HG03575 (cell line): Measurements from ENCODE around the gene CD59.
"Not testable (repeated sequence)": the region's sequence is repeated elsewhere in the genome, so short reads cannot be mapped to it uniquely, and the experiment has no call there.

Experiments
- ATAC-seq: cut with Tn5 transposase; IDR thresholded peaks from one replicate; pipeline ENCODE4 v1.9.1; 2021; ENCODE audit not compliant: unreplicated experiment, insufficient number of reproducible peaks, low FRiP score; ENCODE audit errors: extremely low read depth

CD59 gene

DNA sequence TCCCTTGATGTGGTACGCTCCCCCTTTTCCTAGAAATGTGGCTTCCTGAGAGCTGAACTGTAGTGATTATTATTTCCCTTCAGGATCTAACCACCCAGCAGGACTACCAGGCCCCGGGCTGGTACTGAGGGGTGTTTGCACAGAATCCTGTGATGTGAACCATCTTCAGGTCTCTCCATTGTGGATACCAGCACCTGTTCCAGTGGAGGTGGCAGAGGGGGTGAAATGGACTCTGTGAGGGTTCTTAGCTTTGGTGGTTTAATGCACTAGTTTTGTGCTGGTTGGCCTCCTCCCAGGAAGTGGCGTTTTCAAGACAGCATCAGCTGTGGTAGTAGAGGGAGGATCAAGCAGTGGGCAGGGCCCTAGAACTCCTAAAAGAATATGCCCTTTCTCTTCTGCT, 54.2 kb downstream of the CD59 start:
- ATAC-seq, result no peak

DNA sequence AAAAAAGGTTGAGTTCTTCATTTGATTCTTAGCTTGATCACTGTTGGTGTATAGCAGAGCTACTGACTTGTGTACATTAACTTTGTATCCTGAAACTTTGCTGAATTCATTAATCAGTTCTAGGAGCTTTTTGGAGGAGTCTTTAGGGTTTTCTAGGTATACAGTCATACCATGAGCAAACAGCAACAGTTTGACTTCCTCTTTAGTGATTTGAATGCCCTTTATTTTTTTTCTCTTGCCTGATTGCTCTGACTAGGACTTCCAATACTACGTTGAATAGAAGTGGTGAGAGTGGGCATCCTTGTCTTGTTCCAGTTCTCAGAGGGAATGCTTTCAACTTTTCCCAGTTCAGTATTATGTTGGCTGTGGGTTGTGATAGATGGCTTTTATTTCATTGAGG, 57.6 kb downstream of the CD59 start:
- not testable (repeated sequence) for ATAC-seq

DNA sequence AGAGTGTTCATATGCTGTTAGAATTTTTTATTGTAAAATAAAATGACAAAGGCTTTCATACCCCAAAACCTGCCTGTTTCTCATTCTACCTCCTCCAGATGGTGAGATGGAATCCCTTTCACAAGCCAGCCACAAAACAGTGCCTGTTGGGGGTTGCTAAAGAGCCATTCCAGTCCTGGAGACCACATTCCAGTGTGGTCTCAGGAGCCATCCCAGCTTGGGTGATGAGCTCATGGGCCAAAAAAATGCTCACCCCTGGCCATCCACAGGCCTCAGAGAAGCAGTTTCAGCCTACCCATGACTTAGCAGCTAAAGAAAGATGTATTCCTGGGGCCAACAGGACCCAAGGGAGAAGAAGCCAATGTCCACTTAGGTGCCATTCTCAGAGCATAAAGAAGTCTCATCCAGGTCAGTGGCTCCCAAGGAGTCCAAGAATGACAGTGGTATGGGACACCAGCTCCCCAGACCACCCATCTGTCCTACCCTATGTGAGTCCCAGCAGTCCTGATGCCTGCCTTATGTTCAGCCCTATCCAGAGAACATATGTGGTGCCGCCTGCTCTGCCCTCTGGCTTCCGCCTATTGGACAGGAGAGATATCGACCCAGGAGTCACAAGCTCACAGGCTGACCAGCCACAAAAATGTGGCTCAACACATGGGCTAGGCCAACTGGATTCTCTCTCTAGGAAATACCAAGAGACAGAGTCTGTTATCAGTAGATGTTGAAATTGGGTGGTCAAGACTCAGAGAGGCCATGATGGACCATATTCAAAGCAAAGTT, 62.0 kb downstream of the CD59 start:
- no peak for ATAC-seq

DNA sequence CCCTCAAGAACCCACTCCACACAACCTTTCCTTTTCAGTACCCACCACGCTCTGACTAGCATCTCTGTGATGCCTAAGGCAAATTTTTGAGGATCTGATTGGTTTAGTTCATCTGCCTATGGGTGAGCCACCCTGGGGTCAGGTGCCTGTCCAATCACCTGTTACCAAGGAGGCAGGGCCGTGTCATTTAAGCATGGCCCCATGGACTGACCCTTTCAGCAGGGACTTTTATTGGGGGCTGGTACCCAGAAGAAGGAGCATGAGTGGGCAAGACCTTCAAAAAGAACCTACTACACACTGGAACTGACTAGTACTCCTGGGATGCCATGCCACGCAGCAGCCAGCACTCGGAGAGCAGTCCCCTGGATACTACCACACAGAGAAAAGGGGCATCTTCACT, 64.0 kb downstream of the CD59 start:
- no peak for ATAC-seq

DNA sequence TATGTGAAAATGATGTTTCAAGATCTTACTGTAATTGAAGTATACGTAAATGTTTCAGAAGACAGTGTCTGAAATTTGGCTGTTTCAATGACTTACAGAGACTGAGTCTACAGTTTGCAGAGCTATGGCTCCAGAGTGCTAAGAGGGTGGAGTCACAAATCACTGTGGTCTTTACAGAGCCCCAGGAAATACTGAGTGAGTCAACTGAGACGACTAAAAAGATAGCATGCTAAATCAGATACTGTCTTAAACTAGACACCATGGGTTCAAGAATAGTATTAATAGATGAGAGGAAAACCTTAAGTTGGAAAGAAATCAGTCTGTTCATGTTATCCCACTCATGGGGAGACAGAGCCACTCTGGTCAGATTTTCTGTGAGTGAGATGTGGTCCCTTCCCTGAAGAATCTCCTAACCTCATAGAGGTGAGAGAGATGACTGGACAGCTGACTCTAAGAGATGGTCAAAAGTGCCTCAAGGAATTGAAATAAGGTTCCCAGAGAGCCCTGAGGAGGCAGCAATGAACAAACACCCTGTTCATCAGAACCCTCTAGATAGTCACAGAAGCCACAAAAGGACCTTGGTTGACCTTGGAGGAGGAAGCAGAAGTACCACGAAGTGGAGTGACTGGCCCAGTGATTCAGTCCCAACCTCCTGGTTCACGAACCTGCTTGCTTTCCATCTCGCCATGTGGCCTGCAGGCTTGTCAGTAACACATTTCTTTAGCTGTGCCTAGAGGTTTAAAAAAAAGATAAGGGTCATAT, 65.8 kb downstream of the CD59 start:
- no peak for ATAC-seq

DNA sequence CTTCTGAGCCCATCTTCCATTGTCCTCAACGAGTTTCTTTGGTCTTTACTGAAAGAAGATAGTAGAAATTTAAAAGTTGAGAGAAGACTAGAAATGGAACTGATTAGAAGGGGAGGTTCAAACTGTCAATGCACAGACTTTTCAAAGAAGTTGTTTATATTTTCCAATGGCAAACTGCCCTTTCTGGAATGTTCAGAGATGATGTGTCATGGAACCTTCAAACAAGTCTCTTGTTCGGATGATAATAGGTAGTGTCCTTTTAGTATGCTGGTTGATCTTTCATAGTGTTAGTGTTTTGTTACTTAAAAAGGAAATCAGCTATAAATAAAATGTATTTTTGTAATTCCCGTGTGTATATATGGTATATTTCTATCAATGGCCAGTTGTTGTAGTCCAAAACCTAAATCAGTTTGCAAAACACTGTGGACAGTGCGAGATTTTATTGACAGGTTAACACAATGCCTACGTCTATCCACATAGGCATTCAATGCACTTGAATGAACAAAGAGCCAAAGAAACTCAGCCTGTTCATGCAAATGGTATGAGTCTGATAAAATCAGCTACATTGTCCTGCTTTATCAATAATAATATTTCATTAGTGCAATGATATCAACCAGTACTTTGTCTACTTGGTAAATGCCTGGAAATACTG, 66.5 kb downstream of the CD59 start:
- no peak for ATAC-seq

DNA sequence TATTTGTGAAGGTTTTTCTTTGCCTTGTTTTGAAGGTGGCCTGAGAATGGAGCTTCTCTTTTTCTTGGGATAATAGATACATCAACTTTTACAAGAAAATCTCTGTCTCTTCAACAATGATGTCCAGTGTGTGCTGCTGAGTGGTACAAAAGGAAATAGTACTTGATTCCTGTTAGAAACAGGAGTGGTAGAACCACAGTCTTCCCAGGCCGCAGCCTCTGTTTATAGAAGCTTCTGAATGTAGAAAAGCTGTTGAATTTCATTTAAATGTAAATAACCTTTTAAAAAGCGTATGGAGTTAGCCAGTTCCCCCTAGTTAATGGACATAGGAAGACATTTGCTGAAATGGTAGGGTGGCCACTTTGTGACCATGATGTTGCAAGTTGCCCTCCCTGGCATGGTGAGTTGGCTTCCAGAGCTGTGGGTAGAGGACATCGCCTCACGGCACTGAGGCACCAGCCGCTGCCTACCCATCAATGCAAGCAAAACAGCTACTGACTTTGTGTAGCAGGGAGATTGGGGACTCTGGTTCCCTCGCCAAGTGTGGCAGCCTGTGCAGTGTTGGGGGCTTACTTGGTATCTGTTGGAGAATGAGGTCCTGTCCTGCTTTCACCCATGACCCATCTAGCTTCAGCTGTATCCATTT, 67.1 kb downstream of the CD59 start:
- ATAC-seq, result no peak

DNA sequence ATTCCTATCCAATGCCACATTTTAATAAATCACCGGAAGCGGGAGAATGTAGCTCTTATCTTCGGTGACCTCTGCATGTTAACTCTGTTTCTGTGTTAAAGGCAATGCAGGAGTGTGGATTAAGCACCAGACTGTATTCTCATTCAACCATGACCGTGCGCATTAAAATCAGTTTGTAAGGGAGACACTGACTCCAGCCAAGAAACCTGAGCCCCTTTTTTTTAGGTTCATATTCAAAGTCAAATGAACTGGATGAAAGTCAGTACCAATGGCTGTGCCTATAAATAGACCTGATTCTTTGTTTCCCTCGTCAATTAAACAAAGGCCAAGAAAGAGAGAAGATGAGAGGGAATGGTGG, 67.8 kb downstream of the CD59 start:
- ATAC-seq, result no peak

DNA sequence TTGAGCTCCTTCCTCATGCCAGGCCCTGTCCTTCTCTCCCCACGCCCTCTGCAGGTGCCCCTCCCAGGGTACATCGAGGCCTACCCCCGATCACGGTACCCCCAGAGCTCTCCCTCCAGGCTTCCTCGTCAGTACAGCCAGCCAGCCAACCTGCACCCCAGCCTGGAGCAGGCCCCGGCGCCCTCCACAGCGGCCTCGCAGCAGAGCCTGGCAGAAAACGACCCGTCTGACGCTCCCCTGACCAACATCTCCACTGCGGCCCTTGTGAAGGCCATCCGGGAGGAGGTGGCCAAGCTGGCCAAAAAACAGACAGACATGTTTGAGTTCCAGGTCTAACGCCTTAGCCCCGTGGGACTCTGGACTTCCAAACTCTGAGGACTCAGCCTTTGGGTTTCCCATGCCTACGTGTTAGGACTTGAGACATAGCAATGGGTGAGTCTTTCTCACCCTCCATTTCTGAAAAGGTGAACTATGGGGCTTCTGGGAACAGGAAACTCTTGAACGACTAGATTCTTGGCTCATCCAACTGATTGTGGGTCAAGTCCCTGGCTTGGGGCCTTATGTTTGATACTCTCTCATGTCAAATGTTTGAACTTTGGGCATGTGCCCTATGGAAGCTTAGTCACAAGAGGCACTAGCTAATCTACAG, 68.3 kb downstream of the CD59 start:
- no peak for ATAC-seq

DNA sequence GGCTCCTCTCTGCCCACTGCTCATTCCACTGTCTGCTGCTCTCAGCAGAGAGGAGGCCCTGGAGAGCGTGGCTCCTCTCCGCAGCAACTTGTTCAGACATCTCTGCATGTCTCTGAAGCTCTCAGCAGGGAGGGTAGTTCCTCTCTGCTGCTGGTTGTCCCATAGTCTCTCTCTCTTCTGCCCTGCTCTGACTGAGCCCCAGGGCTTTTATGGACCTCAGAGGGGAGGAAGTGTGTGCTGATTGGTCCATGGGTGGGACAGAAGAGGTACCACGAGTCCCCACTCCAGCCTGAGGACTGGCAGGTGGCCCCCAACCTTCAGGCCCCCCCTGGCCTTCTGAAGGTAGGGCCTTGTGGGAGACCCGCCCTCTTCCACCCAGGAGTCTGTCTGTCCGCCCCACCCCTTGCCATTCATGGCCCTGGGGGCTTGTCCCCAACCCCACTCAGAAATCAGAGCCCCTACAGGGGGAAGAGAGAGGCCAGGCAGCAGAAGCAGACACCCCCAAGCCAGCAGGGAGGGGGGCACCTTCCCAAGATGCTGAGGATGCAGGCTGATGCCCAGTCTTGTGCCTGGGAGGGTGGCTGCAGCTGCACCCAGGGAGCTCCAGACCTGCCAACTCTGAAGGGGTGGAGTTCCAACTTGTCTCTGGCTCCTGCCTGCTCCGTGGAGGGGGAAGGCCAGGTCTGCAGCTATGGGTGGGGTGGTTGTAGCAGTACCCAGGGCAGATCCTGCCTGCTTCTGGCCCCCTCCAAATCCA, 70.7 kb downstream of the CD59 start:
- no peak for ATAC-seq

DNA sequence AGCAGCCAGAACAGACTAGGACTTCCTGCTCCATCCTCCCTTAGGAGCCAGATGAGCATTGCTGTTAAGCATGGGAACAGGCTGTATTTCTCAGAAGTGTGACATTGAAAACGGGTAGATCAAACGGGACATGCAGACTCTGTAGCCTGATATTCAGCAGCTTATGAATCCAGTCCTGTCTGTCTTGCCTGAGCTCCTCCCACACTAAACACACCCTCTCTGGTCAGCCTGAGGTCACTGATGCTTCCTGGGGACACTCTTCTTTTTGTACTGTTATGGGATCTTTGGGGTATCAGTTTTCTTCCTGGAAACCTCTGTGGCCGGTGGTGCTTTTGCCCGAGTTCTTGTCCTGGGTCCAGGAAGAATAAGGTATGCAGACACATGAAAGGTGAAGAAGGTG, 71.4 kb downstream of the CD59 start:
- no peak for ATAC-seq

DNA sequence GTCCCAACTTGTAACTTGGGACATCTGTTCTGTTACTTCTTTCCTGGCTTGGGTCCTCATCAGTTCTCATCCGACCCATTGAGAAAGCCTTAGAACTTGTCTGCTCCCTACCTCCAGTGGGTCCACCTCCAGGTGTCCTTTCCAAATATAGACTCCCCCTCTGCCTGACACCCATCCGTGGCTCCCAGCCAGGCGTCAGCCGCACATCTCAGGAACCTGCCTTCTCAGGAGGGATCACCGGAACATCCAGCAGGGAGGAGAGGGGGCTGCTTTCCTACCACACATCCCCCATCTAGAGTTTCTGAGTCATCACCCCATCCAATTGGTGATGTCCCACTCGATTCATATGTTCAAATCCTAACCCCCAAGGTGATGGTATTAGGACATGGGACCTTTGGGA, 72.1 kb downstream of the CD59 start:
- ATAC-seq, result no peak

DNA sequence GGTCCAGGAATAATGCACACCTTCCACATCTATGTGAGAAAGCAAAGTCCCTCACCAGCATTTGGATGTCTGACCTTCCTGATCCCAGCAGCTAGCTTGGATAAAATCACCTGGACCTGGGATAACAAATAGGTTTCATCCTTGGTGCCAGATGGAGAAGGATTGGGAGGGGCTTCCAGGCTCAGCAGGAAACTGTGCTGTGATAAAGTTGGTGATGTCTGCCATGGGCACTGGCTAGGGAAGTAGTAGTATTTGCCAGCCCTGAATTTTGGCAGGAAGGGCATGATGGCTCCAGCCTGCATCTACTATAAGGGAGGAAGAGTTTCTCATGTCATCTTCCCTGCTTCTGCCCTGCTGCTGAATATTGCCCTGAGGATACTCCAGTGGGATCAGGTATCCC, 73.1 kb downstream of the CD59 start:
- ATAC-seq, result no peak

DNA sequence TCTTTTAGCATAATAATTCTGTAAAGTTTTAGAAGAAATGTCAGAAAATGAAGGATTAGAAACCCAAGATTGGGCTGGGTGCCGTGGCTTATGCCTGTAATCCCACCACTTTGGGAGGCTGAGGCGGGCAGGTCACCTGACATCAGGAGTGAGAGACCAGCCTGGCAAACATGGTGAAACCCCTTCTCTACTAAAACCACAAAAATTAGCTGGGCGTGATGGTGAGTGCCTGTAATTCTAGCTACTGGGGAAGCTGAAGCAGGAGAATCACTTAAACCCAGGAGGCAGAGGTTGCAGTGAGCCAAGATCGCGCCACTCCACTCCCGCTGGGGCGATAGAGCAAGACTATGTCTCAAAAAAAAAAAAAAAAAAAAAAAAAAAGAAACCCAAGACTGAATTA, 74.7 kb downstream of the CD59 start:
- ATAC-seq, result not testable (repeated sequence)

DNA sequence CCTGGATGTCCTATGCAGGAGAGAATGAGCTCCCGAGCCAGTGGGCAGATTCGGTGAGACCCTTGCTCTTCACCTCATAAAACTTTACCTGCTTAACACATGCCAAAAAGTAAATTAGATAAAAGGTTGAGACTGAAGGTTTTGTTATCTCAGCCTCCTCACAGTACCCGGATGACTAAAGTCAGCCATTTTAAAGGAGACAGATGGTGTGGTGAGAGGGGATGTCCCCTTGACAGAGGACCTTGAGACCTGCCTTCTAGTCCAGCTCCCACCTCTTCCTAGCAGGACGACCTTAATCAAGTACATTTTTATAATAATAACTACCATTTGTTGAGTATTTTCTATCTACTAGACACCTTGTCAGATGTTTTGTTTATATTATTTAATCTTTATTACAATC, 75.3 kb downstream of the CD59 start:
- no peak for ATAC-seq

DNA sequence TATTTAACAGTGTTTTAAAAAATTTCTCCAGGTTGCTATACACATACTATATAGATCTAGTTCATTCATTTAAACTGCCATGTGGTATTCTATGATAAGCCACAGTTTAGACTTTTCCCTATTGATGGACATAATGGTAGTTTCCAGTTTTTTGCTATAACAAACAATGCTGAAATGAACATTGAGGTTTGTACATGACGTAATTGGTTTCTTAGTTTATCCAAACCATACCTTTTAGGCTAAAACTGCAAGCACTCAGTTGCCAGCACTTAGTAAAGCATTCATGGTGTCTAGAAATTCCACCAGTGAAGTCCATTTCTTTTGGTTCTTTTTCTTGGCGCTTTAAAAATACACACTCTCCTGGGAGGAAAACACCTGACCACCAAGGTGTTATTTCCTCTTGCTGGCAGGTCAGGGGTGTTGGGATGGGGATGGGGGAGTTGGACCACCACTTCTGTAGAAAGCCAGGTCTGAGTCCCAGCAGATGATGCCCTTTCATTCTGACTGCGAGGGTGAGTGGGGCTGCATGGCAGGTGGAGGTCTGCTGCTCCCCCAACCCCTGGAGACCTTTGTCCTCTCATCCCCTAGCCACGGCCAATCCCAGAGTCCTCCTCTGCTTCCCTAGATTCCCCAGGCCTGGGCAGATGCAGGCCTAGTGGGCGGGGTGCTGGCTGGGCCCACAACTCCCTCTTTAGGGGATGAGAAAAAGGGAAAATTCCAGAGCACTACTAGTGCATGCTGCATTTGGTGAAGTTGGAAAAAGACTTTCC, 76.7 kb downstream of the CD59 start:
- no peak for ATAC-seq

DNA sequence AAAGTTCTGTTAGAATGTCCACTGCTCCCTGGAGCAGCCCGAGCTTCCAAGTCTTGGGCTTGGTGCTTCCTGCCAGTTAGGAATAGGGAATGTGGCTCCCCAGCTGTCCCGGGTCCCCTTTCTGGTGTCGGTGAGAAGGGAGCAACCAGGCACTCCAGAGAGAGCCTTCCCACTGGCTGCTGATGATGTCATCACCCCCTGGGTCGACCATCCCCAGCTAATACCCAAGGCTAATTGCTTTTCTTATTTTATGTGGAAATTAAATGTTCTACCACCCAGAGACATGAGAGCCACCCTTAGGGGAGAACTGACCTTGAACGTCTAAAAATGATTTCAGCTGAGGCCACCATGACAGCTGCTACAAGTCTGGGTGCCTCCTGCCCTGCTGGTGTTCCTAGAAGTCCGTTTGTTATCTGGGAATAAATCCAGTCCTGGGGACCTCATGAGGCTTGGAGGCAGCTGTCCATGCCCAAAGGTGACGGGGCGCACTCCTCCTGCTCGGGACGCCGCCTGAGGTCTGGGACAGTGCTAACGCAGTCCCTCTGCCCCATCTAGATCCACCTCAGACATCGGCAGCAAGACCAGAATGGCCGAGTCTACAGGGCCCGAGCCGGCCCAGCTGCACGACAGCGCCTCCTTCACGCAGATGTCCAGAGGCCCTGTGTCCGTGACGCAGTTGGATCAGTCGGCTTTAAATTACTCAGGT, 77.9 kb downstream of the CD59 start:
- ATAC-seq, result no peak
